H1 (cell line): ENCODE data around the gene GFRA4. TPM values are rescaled to one million over a fixed set of nuclear protein-coding genes. Genes with fewer than 3 reads are reported as not detected.

ENCODE experiments used
- POLR2AphosphoS5 ChIP-seq: IDR thresholded peaks from 2 replicates; pipeline ENCODE4 v1.6.1; 2011; ENCODE audit warnings: low read depth, low read length
- SUZ12 ChIP-seq: fragments of 200-600 bp; sonication (generic); IDR thresholded peaks from 2 replicates; pipeline ENCODE4 v1.6.1; 2012; ENCODE audit warnings: mild to moderate bottlenecking, inconsistent platforms, low read length, moderate library complexity, mixed read lengths
- polyA plus RNA-seq, 7 experiments: library from polyadenylated mRNA; depleted of rRNA in 3 of 7; stranded (reverse) in 5 of 7; unstranded in 2 of 7; fragments of >200 nt in 5 of 7; fragments of 200-250 nt in 2 of 7; gene quantifications; 1 replicate in 5 of 7; 2 replicates in 1 of 7; 4 replicates in 1 of 7; pipeline versions ENCODE4 v1.2.1 to v1.2.3, GENCODE V29; 2011 to 2013; ENCODE audit warnings: missing spikeins in 2 of 7, mixed read lengths in 2 of 7
- total RNA-seq: library from RNA; stranded (reverse); fragmentation: NEBNext Ultra II Directional; extraction: Animal tissue kit (Norgen Biotek cat#: 25700); gene quantifications from 2 replicates; pipeline ENCODE4 v1.2.1, GENCODE V29; 2021

Gene GFRA4
- total and polyA plus RNA-seq, 2 of the 8 experiments (the other 6 are each of a cell fraction or from before 2014, with no cell fraction given): 0.05 TPM; not detected in 1

DNA sequence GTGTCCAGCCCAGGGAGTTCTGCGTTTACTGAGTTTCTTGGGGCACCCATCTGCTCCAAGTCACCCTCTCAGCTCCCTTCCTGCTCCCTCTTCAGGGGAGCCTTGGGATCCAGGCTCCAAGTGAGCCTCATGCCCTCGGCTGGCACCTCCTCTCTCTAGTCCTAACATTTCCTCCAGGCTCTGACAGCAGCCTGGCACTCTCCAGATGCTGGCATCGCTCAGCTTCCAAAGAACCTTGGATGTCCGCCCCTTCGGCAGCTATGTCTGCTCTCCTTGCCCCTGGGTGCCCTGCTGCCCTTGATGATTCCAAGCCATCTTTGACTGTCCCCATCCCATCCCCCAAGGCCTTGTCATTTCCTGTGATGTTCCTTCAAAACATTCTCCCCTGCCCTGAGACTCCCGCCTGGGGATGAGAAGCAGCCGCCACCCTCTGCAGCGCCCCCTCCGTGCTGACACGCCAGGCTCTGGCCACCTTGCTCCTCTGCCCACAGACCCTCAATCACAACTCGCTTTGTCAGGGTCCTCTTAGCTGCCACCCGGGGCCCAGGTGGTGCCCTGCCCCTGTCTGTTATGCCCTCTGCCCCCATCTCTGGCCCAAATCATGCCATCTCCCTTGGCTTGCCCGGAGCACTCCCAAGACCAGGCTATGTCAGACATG lies 6.6 kb upstream of the GFRA4 start (continued):
- no peak for TF ChIP-seq SUZ12
- TF ChIP-seq POLR2AphosphoS5: no peak
